ENCODE results near the gene ERMAP.

ERMAP gene

GRCh38 chr1:42845193-42845592 is 28.3 kb downstream of the ERMAP start:
- TF ChIP-seq RAD21 (IDR thresholded peaks at IDR 0.05; ENCODE audit: low read depth) (no peak), YY1 (IDR thresholded peaks at IDR 0.05; ENCODE audit: low read depth) (no peak), TEAD4 (IDR thresholded peaks at IDR 0.05) (no peak), CEBPB (IDR thresholded peaks at IDR 0.05) (no peak), EP300 (IDR thresholded peaks at IDR 0.05; ENCODE audit: borderline replicate concordance) (no peak), USF1 (IDR thresholded peaks at IDR 0.05) (no peak), ZBTB7A (IDR thresholded peaks at IDR 0.05; ENCODE audit: low read depth) (no peak), TAF1 (IDR thresholded peaks at IDR 0.05; ENCODE audit: low read depth) (no peak), NFIC (IDR thresholded peaks at IDR 0.05) (no peak), MAX (IDR thresholded peaks at IDR 0.05) (no peak), TCF12 (IDR thresholded peaks at IDR 0.05; ENCODE audit: low read depth) (no peak), CREB1 (IDR thresholded peaks at IDR 0.05; ENCODE audit: low read depth) (no peak), REST (IDR thresholded peaks at IDR 0.05; ENCODE audit: low read depth) (no peak), FOXM1 (IDR thresholded peaks at IDR 0.05; ENCODE audit: borderline replicate concordance, low read depth) (no peak)

GRCh38 chr1:42845866-42846256 is 28.9 kb downstream of the ERMAP start:
- TF ChIP-seq TCF12 (IDR thresholded peaks at IDR 0.05; ENCODE audit: low read depth) (no peak), FOXM1 (IDR thresholded peaks at IDR 0.05; ENCODE audit: borderline replicate concordance, low read depth) (no peak), CEBPB (IDR thresholded peaks at IDR 0.05) (no peak), USF1 (IDR thresholded peaks at IDR 0.05) (no peak), NFIC (IDR thresholded peaks at IDR 0.05) (no peak), RAD21 (IDR thresholded peaks at IDR 0.05; ENCODE audit: low read depth) (no peak), REST (IDR thresholded peaks at IDR 0.05; ENCODE audit: low read depth) (no peak), TAF1 (IDR thresholded peaks at IDR 0.05; ENCODE audit: low read depth) (no peak), ZBTB7A (IDR thresholded peaks at IDR 0.05; ENCODE audit: low read depth) (no peak), EP300 (IDR thresholded peaks at IDR 0.05; ENCODE audit: borderline replicate concordance) (no peak), TEAD4 (IDR thresholded peaks at IDR 0.05) (no peak), MAX (IDR thresholded peaks at IDR 0.05) (no peak), YY1 (IDR thresholded peaks at IDR 0.05; ENCODE audit: low read depth) (no peak)

GRCh38 chr1:42846257-42847110 is 29.6 kb downstream of the ERMAP start, which contains the start of gene ZNF691:
ZNF691 (plus strand) TSS chr1:42846613; CDS start chr1:42849659, 3,046 bp downstream.
- TF ChIP-seq ZBTB7A (IDR thresholded peaks at IDR 0.05; ENCODE audit: low read depth) (peak; percentile 97), MAX (IDR thresholded peaks at IDR 0.05) (peak; percentile 71; the same call in 1 of the 2 replicates), EGR1 (IDR thresholded peaks at IDR 0.05) (no peak), TAF1 (IDR thresholded peaks at IDR 0.05; ENCODE audit: low read depth) (peak; percentile 67), EP300 (IDR thresholded peaks at IDR 0.05; ENCODE audit: borderline replicate concordance) (no peak)

- TF ChIP-seq TAF1 (IDR thresholded peaks at IDR 0.05; ENCODE audit: low read depth) = no peak
- no peak for TF ChIP-seq CREB1 (IDR thresholded peaks at IDR 0.05; ENCODE audit: low read depth)
- TF ChIP-seq ZBTB7A (IDR thresholded peaks at IDR 0.05; ENCODE audit: low read depth) = no peak
- TF ChIP-seq USF1 (IDR thresholded peaks at IDR 0.05) = no peak
- no peak for TF ChIP-seq EGR1 (IDR thresholded peaks at IDR 0.05)
- TF ChIP-seq CEBPB (IDR thresholded peaks at IDR 0.05) = no peak
- no peak for TF ChIP-seq TCF12 (IDR thresholded peaks at IDR 0.05; ENCODE audit: low read depth)
- TF ChIP-seq MAX (IDR thresholded peaks at IDR 0.05) = no peak
- TF ChIP-seq NFIC (IDR thresholded peaks at IDR 0.05) = no peak
- TF ChIP-seq YY1 (IDR thresholded peaks at IDR 0.05; ENCODE audit: low read depth) = no peak
- no peak for TF ChIP-seq EP300 (IDR thresholded peaks at IDR 0.05; ENCODE audit: borderline replicate concordance)
- TF ChIP-seq TEAD4 (IDR thresholded peaks at IDR 0.05) = no peak
- TF ChIP-seq REST (IDR thresholded peaks at IDR 0.05; ENCODE audit: low read depth) = no peak
These were observed 30.2 kb downstream of the ERMAP start for GRCh38 chr1:42847111-42847595.

Measured in Ishikawa (cell line).